HepG2 (cell line): Measurements from ENCODE around the gene PPIB. TPM values are rescaled to one million over a fixed set of nuclear protein-coding genes. Genes with fewer than 3 reads are reported as not detected.

Experiments used
- AHR ChIP-seq: IDR thresholded peaks from 2 replicates; pipeline ENCODE4 v1.6.1; 2018; ENCODE audit warnings: missing genetic modification reagents, missing compliant biosample characterization
- DNMT1 ChIP-seq: sonication (generic); formaldehyde crosslinking; IDR thresholded peaks from 2 replicates; pipeline ENCODE4 v1.5.1; 2020; ENCODE audit warnings: mild to moderate bottlenecking, missing genetic modification reagents
- EEA1 ChIP-seq: sonication (generic); formaldehyde crosslinking; IDR thresholded peaks from 2 replicates; pipeline ENCODE4 v1.5.1; 2020; ENCODE audit warnings: mild to moderate bottlenecking, missing genetic modification reagents, borderline replicate concordance
- HNF4G ChIP-seq, 2 experiments: sonication (generic) in 1 of 2; formaldehyde crosslinking in 1 of 2; IDR thresholded peaks; 2 replicates each; pipeline versions ENCODE4 v1.4.0 to v1.6.1; 2011 to 2020; ENCODE audit warnings: borderline replicate concordance in 2 of 2, low read depth in 2 of 2, mild to moderate bottlenecking in 2 of 2, low read length in 1 of 2, missing genetic modification reagents in 1 of 2, moderate library complexity in 1 of 2
- KDM3A ChIP-seq: IDR thresholded peaks from 2 replicates; pipeline ENCODE4 v1.6.1; 2018; ENCODE audit warnings: low read depth, missing compliant biosample characterization
- SP4 ChIP-seq: sonication (generic); formaldehyde crosslinking; IDR thresholded peaks from 2 replicates; pipeline ENCODE4 v1.8.1; 2023; ENCODE audit warnings: mild to moderate bottlenecking, missing genetic modification reagents
- TMF1 ChIP-seq: sonication (generic); formaldehyde crosslinking; IDR thresholded peaks from 2 replicates; pipeline ENCODE4 v1.8.1; 2022; ENCODE audit warnings: low read depth, missing genetic modification reagents
- ZBTB34 ChIP-seq: sonication (generic); formaldehyde crosslinking; IDR thresholded peaks from 2 replicates; pipeline ENCODE4 v1.8.0; 2022; ENCODE audit warnings: mild to moderate bottlenecking, missing genetic modification reagents
- ZBTB42 ChIP-seq: sonication (generic); formaldehyde crosslinking; IDR thresholded peaks from 2 replicates; pipeline ENCODE4 v1.5.0; 2020; ENCODE audit warnings: mild to moderate bottlenecking, missing genetic modification reagents
- ZNF333 ChIP-seq: sonication (generic); formaldehyde crosslinking; IDR thresholded peaks from 2 replicates; pipeline ENCODE4 v1.4.0; 2020; ENCODE audit warnings: mild to moderate bottlenecking, missing genetic modification reagents, borderline replicate concordance
- ZNF501 ChIP-seq: sonication (generic); formaldehyde crosslinking; IDR thresholded peaks from 2 replicates; pipeline ENCODE4 v1.5.1; 2020; ENCODE audit warnings: mild to moderate bottlenecking, moderate library complexity, missing genetic modification reagents
- ZNF567 ChIP-seq: sonication (generic); formaldehyde crosslinking; IDR thresholded peaks from 2 replicates; pipeline ENCODE4 v1.8.1; 2023; ENCODE audit warnings: mild to moderate bottlenecking, missing genetic modification reagents, borderline replicate concordance
- ZNF577 ChIP-seq: sonication (generic); formaldehyde crosslinking; IDR thresholded peaks from 2 replicates; pipeline ENCODE4 v1.4.0; 2020; ENCODE audit warnings: mild to moderate bottlenecking, low read depth, missing genetic modification reagents, borderline replicate concordance
- ZNF883 ChIP-seq: sonication (generic); formaldehyde crosslinking; IDR thresholded peaks from 2 replicates; pipeline ENCODE4 v1.5.1; 2020; ENCODE audit warnings: mild to moderate bottlenecking, missing genetic modification reagents; ENCODE audit errors: not compliant biosample characterization
- polyA plus RNA-seq, 8 experiments: library from polyadenylated mRNA; depleted of rRNA in 3 of 8; stranded (reverse) in 7 of 8; unstranded in 1 of 8; fragments of >200 nt; fragmentation: Illumina TruSeq in 4 of 8; extraction: Trizol in 4 of 8; gene quantifications; 2 replicates each; pipeline versions ENCODE4 v1.2.1 to v1.2.3, GENCODE V29; 2011 to 2016; ENCODE audit warnings: low read depth in 4 of 8, missing spikeins in 1 of 8, mixed read lengths in 1 of 8; ENCODE audit not compliant: insufficient read depth in 1 of 8
- total RNA-seq, 5 experiments: library from RNA; depleted of rRNA; stranded (reverse); fragments of >200 nt; fragmentation: Illumina TruSeq; extraction: Trizol; gene quantifications; 2 replicates each; pipeline ENCODE4 v1.2.3, GENCODE V29; 2016; ENCODE audit warnings: low read depth in 1 of 5
- TF ChIP-seq, protein P1 (sequence below): sonication (generic); formaldehyde crosslinking; IDR thresholded peaks from 2 replicates; pipeline ENCODE4 v1.4.0; 2020; ENCODE audit warnings: missing genetic modification reagents
- TF ChIP-seq, protein P2 (sequence below): sonication (generic); formaldehyde crosslinking; IDR thresholded peaks from 2 replicates; pipeline ENCODE4 v1.4.0; 2020; ENCODE audit warnings: missing genetic modification reagents
- TF ChIP-seq, protein P3 (sequence below): sonication (generic); formaldehyde crosslinking; IDR thresholded peaks from 2 replicates; pipeline ENCODE4 v1.4.0; 2020; ENCODE audit warnings: missing genetic modification reagents
- TF ChIP-seq, protein P4 (sequence below): sonication (generic); formaldehyde crosslinking; IDR thresholded peaks from 2 replicates; pipeline ENCODE4 v1.5.0; 2020; ENCODE audit warnings: mild to moderate bottlenecking, missing genetic modification reagents

Gene PPIB
- total and polyA plus RNA-seq, 2 of the 13 experiments (the other 11 are each of a cell fraction or from before 2014, with no cell fraction given), result 780 to 882 TPM

- TF ChIP-seq SP4, result peak; percentile 62
- TF ChIP-seq, protein P1, sequence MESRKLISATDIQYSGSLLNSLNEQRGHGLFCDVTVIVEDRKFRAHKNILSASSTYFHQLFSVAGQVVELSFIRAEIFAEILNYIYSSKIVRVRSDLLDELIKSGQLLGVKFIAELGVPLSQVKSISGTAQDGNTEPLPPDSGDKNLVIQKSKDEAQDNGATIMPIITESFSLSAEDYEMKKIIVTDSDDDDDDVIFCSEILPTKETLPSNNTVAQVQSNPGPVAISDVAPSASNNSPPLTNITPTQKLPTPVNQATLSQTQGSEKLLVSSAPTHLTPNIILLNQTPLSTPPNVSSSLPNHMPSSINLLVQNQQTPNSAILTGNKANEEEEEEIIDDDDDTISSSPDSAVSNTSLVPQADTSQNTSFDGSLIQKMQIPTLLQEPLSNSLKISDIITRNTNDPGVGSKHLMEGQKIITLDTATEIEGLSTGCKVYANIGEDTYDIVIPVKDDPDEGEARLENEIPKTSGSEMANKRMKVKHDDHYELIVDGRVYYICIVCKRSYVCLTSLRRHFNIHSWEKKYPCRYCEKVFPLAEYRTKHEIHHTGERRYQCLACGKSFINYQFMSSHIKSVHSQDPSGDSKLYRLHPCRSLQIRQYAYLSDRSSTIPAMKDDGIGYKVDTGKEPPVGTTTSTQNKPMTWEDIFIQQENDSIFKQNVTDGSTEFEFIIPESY, result peak; percentile 68
- TF ChIP-seq, protein P2, sequence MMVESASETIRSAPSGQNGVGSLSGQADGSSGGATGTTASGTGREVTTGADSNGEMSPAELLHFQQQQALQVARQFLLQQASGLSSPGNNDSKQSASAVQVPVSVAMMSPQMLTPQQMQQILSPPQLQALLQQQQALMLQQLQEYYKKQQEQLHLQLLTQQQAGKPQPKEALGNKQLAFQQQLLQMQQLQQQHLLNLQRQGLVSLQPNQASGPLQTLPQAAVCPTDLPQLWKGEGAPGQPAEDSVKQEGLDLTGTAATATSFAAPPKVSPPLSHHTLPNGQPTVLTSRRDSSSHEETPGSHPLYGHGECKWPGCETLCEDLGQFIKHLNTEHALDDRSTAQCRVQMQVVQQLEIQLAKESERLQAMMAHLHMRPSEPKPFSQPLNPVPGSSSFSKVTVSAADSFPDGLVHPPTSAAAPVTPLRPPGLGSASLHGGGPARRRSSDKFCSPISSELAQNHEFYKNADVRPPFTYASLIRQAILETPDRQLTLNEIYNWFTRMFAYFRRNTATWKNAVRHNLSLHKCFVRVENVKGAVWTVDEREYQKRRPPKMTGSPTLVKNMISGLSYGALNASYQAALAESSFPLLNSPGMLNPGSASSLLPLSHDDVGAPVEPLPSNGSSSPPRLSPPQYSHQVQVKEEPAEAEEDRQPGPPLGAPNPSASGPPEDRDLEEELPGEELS (CRISPR knock-in tag), result no peak
- TF ChIP-seq, protein P3, sequence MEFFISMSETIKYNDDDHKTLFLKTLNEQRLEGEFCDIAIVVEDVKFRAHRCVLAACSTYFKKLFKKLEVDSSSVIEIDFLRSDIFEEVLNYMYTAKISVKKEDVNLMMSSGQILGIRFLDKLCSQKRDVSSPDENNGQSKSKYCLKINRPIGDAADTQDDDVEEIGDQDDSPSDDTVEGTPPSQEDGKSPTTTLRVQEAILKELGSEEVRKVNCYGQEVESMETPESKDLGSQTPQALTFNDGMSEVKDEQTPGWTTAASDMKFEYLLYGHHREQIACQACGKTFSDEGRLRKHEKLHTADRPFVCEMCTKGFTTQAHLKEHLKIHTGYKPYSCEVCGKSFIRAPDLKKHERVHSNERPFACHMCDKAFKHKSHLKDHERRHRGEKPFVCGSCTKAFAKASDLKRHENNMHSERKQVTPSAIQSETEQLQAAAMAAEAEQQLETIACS, result no peak
- TF ChIP-seq ZNF333 (CRISPR knock-in tag), result no peak
- TF ChIP-seq ZNF501 (CRISPR knock-in tag), result peak; percentile 77
- no peak for TF ChIP-seq TMF1 (CRISPR knock-in tag)
- TF ChIP-seq KDM3A (CRISPR knock-in tag), result 0 out of 2 replicates have a peak, but pooled peaks have one; percentile 66
- TF ChIP-seq, protein P4, sequence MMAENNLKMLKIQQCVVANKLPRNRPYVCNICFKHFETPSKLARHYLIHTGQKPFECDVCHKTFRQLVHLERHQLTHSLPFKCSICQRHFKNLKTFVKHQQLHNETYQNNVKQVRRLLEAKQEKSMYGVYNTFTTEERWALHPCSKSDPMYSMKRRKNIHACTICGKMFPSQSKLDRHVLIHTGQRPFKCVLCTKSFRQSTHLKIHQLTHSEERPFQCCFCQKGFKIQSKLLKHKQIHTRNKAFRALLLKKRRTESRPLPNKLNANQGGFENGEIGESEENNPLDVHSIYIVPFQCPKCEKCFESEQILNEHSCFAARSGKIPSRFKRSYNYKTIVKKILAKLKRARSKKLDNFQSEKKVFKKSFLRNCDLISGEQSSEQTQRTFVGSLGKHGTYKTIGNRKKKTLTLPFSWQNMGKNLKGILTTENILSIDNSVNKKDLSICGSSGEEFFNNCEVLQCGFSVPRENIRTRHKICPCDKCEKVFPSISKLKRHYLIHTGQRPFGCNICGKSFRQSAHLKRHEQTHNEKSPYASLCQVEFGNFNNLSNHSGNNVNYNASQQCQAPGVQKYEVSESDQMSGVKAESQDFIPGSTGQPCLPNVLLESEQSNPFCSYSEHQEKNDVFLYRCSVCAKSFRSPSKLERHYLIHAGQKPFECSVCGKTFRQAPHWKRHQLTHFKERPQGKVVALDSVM (CRISPR knock-in tag), result 0 out of 2 replicates have a peak, but pooled peaks have one; percentile 27
- TF ChIP-seq ZNF577 (CRISPR knock-in tag), result no peak
- TF ChIP-seq ZBTB42 (CRISPR knock-in tag), result no peak
- no peak for TF ChIP-seq HNF4G (IDR thresholded peaks at IDR 0.05; ENCODE audit: borderline replicate concordance, low read depth, low read length)
- no peak for TF ChIP-seq HNF4G (CRISPR knock-in tag; IDR thresholded peaks at IDR 0.05; ENCODE audit: borderline replicate concordance, low read depth)
- TF ChIP-seq AHR, result no peak
- TF ChIP-seq ZNF883 (CRISPR knock-in tag), result no peak
- no peak for TF ChIP-seq ZNF567 (CRISPR knock-in tag)
- TF ChIP-seq EEA1 (CRISPR knock-in tag), result no peak
- TF ChIP-seq ZBTB34 (CRISPR knock-in tag), result no peak
- no peak for TF ChIP-seq DNMT1 (CRISPR knock-in tag)
Measured at GRCh38 chr15:64153480-64154367, 9.1 kb downstream of the PPIB start (continued).
